Kidney epithelial cell (primary cell): ENCODE data around the gene UNC93B1. TPM values are rescaled to one million over a fixed set of nuclear protein-coding genes. Genes with fewer than 3 reads are reported as not detected.

Experiments
- DNase-seq: peaks from one replicate; pipeline ENCODE4 v3.0.0-alpha.2; 2010; ENCODE audit warnings: low read depth
- H3K27me3 ChIP-seq: 2 replicates; pipeline ENCODE4 v1.6.0; 2011; ENCODE audit warnings: low read length; ENCODE audit not compliant: control insufficient read depth, insufficient read depth
- H3K36me3 ChIP-seq: 2 replicates; pipeline ENCODE4 v1.5.1; 2011; ENCODE audit warnings: low read length; ENCODE audit not compliant: control insufficient read depth, insufficient read depth
- H3K4me3 ChIP-seq: 2 replicates; pipeline ENCODE4 v1.5.1; 2011; ENCODE audit warnings: low read depth, mild to moderate bottlenecking, control low read depth, low read length
- CTCF ChIP-seq: IDR thresholded peaks from 2 replicates; pipeline ENCODE4 v1.5.1; 2011; ENCODE audit warnings: mild to moderate bottlenecking, moderate library complexity, low read length, control low read depth, inconsistent platforms; ENCODE audit not compliant: insufficient read depth, poor library complexity, severe bottlenecking
- total RNA-seq: library from RNA; depleted of rRNA; stranded (reverse); fragments of >200 nt; gene quantifications from 2 replicates; pipeline ENCODE4 v1.2.3, GENCODE V29; 2015

UNC93B1 gene
- total RNA-seq = 21.0 and 30.5 TPM in 2 replicates

GRCh38 chr11:68003846-68004550 lies at the start of gene UNC93B1:
Gene UNC93B1, minus strand, starts transcription at chr11:68004097. Its CDS starts 54 bp downstream, at chr11:68004043.
- DNase-seq = peak; percentile 45
- Histone ChIP-seq H3K27me3 (no peaks in the 10 kb centered on the region), H3K4me3 (peak within 1 kb of the TSS; percentile 60), H3K36me3 (no peaks in the 10 kb centered on the region)
- TF ChIP-seq CTCF = no peak

- Histone ChIP-seq H3K36me3 (peaks cover 3% of the 10 kb centered on the region), H3K27me3 (no peaks in the 10 kb centered on the region), H3K4me3 (no peak overlapping the region)
- DNase-seq = no peak
- TF ChIP-seq CTCF = no peak
Measured at GRCh38 chr11:68053117-68053516, 49.2 kb upstream of the UNC93B1 start.

- no peak for DNase-seq
- H3K36me3 ChIP-seq = peaks cover 3% of the 10 kb centered on the region
- H3K4me3 ChIP-seq = no peak overlapping the region
- no peaks in the 10 kb centered on the region for H3K27me3 ChIP-seq
- no peak for TF ChIP-seq CTCF
Measured at GRCh38 chr11:68052137-68052873, 48.4 kb upstream of the UNC93B1 start.

- no peak for TF ChIP-seq CTCF
- Histone ChIP-seq H3K4me3 (no peak overlapping the region), H3K27me3 (no peaks in the 10 kb centered on the region), H3K36me3 (peaks cover 3% of the 10 kb centered on the region)
- DNase-seq = no peak
Measured at GRCh38 chr11:68051191-68052136, 47.6 kb upstream of the UNC93B1 start.

- no peak overlapping the region for H3K4me3 ChIP-seq
- no peak for TF ChIP-seq CTCF
- no peaks in the 10 kb centered on the region for H3K27me3 ChIP-seq
- DNase-seq = no peak
- peaks cover 3% of the 10 kb centered on the region for H3K36me3 ChIP-seq
Measured at GRCh38 chr11:68050371-68050841, 46.5 kb upstream of the UNC93B1 start.
